Omental fat pad (tissue), 4 donors: Measurements from ENCODE around the gene LGALS9C. TPM values are rescaled to one million over a fixed set of nuclear protein-coding genes. Genes with fewer than 3 reads are reported as not detected.
"Not testable (repeated sequence)": the region's sequence is repeated elsewhere in the genome, so short reads cannot be mapped to it uniquely, and the experiment has no call there.

Experiments
- ATAC-seq: fragments of 150-250 bp; one replicate; pipeline ENCODE4 v1.9.1; 2016; ENCODE audit warnings: mild to moderate bottlenecking, moderate library complexity; ENCODE audit not compliant: low FRiP score
- DNase-seq: peaks from one replicate; pipeline ENCODE4 v3.0.0-alpha.2; 2019; ENCODE audit warnings: low spot score
- total RNA-seq, 4 donors: library from RNA; depleted of rRNA; stranded (reverse); fragments of >200 nt; gene quantifications; one replicate each; pipeline ENCODE4 v1.1.0, GENCODE V29; 2016

LGALS9C gene
- total RNA-seq, 4 donors from 2014 or later: not detected

GRCh38 chr17:18474754-18475153 lies 1.8 kb upstream of the LGALS9C start:
- ATAC-seq, DNase-seq: not testable (repeated sequence)

GRCh38 chr17:18477367-18477766 lies 778 bp downstream of the LGALS9C start:
- ATAC-seq, DNase-seq: not testable (repeated sequence)

GRCh38 chr17:18478362-18478761 lies 1.8 kb downstream of the LGALS9C start:
- not testable (repeated sequence) for DNase-seq, ATAC-seq

- not testable (repeated sequence) for DNase-seq, ATAC-seq
Measured at GRCh38 chr17:18478977-18479595, 2.5 kb downstream of the LGALS9C start.

GRCh38 chr17:18481775-18482174 lies 5.2 kb downstream of the LGALS9C start:
- DNase-seq, ATAC-seq: not testable (repeated sequence)

GRCh38 chr17:18485936-18486464 lies 9.4 kb downstream of the LGALS9C start:
- not testable (repeated sequence) for ATAC-seq, DNase-seq

- DNase-seq, ATAC-seq: not testable (repeated sequence)
Measured at GRCh38 chr17:18487633-18488032, 11.0 kb downstream of the LGALS9C start.

GRCh38 chr17:18488622-18489021 lies 12.0 kb downstream of the LGALS9C start:
- not testable (repeated sequence) for DNase-seq, ATAC-seq

- not testable (repeated sequence) for ATAC-seq, DNase-seq
Measured at GRCh38 chr17:18490016-18490415, 13.4 kb downstream of the LGALS9C start.

GRCh38 chr17:18492712-18493480 lies 16.3 kb downstream of the LGALS9C start:
- not testable (repeated sequence) for DNase-seq, ATAC-seq

- DNase-seq, ATAC-seq: not testable (repeated sequence)
Measured at GRCh38 chr17:18494250-18494768, 17.7 kb downstream of the LGALS9C start.

GRCh38 chr17:18497044-18497443 lies 20.5 kb downstream of the LGALS9C start:
- not testable (repeated sequence) for DNase-seq

GRCh38 chr17:18499100-18499499 lies 22.5 kb downstream of the LGALS9C start:
- DNase-seq, ATAC-seq: not testable (repeated sequence)

More at GRCh38 chr17:18497044-18497443, 20.5 kb downstream of the LGALS9C start:
- ATAC-seq: not testable (repeated sequence)

GRCh38 chr17:18499756-18500155 lies 23.2 kb downstream of the LGALS9C start:
- ATAC-seq, DNase-seq: not testable (repeated sequence)

GRCh38 chr17:18500281-18500680 lies 23.7 kb downstream of the LGALS9C start:
- DNase-seq, ATAC-seq: not testable (repeated sequence)

GRCh38 chr17:18500816-18501215 lies 24.2 kb downstream of the LGALS9C start:
- not testable (repeated sequence) for ATAC-seq

GRCh38 chr17:18503221-18503620 lies 26.6 kb downstream of the LGALS9C start:
- ATAC-seq, DNase-seq: not testable (repeated sequence)

More at GRCh38 chr17:18500816-18501215, 24.2 kb downstream of the LGALS9C start:
- DNase-seq: not testable (repeated sequence)

GRCh38 chr17:18507729-18508128 lies 31.1 kb downstream of the LGALS9C start:
- ATAC-seq, DNase-seq: not testable (repeated sequence)

GRCh38 chr17:18508667-18509066 lies 32.1 kb downstream of the LGALS9C start:
- ATAC-seq, DNase-seq: not testable (repeated sequence)

- not testable (repeated sequence) for ATAC-seq, DNase-seq
Measured at GRCh38 chr17:18521100-18521499, 44.5 kb downstream of the LGALS9C start.
